SKM-1 treated with dmso at 0.1 percent for 144 hours (cell line): ENCODE data around the gene BCL3.

ENCODE experiments used
- DNase-seq: peaks from one replicate; lab custom pipeline; 2025; ENCODE audit not compliant: unreplicated experiment; lab: John Stamatoyannopoulos, UW

The BCL3 gene

DNA sequence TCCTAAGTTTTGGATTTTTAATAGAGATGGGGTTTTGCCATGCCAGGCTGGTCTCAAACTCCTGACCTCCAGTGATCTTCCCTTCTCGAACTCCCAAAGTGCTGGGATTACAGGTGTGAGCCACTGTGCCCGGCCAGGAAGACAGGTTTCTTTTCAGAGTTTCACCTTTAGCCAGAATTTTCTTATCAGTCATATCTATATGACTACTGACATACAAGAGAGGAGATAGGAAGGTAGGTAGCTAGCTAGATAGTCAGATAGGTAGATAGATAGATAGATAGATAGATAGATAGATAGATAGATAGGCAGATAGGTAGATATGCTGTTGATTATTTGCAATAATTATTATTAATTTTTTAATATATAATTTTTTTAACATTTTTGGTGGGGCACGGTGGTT lies 36.8 kb downstream of the BCL3 start:
- DNase-seq: no peak

DNA sequence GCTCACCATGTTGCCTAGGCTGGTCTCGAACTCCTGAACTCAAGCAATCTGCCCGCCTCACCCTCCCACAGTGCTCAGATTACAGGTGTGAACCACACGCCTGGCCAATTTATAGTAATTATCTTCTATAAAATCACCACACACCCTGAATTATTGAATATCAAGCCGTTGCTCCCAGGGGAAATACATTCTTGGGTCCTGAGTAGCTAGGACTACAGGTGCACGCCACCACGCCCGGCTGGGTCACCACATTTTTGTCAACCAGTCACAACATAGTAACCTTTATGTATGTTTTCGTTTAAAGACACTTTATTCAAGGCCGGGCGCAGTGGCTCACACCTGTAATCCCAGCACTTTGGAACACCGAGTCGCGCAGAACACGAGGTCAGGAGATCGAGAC lies 37.5 kb downstream of the BCL3 start:
- no peak for DNase-seq

DNA sequence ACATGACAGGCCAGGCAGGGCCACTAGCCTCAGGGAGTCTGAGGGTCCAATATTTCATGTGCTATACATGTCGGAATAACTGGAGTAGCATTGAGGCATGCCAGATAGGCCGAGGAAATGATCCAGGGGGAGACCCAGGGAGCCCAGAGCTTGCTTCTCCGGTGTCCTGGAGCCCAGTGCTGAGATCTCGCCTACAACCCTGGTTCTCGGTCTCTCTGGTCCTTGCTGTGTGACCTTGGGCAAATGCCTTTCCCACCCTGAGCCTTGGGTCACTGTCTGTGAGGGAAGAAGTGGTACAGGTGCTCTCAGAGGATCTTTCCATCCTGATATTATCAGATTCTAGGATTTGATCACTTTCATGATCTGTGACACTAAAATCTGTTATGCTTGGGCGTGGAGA lies 40.5 kb downstream of the BCL3 start:
- DNase-seq: no peak

DNA sequence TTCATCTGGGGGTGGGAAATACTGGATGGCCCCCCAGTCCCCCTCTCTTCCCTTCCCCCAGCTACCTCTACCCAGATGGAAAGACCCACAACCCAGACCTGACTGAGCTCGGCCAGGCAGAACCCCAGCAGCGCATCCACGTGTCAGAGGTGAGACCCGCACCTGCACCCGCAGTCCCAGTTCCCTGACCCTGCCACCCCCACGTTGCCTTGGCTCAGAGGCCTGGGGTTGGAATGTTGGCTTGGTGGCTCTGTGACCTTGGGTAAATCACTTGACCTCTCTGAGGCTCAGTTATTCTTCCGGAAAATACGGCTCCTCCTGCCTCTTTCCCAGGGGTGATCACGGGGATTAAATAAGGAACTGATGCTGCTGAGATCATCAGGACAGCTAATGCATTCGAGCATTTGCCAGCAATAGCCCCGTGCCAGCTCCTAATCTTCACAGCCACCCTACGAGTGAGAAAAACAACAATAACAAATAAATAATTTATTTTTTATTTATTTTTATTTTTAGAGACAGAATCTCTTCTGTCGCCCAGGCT lies 41.5 kb downstream of the BCL3 start:
- peak; percentile 26 for DNase-seq

- DNase-seq: no peak
These were observed 43.8 kb downstream of the BCL3 start for GRCh38 chr19:44792281-44792680.

- no peak for DNase-seq
These were observed 46.1 kb downstream of the BCL3 start for GRCh38 chr19:44794610-44795009.

DNA sequence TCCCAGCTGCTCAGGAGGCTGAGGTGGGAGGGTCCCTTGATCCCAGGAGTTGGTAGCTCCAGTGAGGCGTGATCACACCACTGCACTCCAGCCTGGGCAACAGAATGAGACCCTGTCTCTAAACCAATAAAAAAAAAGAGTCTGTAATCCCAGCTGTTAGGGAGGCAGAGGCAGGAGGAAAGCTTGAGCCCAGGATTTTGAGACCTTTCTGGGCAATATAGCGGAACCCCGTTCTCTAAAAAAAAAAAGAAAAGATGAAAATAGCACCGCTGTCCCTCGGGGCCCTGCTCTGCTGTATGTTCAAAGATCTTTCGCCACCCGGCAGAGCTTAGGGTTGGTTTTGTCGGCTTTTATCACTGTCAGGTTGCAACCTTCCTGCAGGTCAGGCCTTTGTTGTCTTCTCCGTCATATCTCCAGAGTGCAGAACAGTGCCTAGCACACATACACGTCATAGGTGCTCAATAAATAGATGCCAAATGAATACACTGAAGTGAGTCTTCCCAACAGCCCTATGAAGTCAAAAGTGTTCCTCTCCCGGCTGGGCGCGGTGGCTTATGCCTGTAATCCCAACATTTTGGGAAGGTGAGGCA lies 47.0 kb downstream of the BCL3 start:
- DNase-seq: no peak

DNA sequence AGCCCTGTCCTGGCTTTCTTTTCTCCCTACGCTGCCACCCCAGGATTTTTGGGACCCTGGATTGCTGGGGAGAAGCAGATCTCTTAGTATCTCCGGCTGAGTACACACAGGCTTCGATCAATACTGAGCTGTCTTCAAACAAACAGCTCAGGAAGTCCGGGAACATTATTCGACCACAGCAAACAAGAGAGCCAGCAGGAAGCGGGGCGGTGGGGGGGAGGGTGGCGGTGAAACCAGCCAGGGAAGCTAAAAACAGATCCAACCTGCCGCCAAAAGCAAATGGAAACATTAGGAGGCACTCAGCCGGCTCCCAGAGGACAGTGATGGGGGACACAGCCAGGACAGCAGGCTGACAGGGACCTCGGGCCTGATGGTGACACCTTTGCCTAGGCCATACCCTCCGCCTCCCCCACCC lies 48.2 kb downstream of the BCL3 start:
- DNase-seq: no peak

- no peak for DNase-seq
These were observed 51.3 kb downstream of the BCL3 start for GRCh38 chr19:44799627-44800346.

- peak; percentile 54 for DNase-seq
These were observed 52.0 kb downstream of the BCL3 start for GRCh38 chr19:44800461-44800860.

GRCh38 chr19:44803442-44804428 lies 55.2 kb downstream of the BCL3 start:
- no peak for DNase-seq

DNA sequence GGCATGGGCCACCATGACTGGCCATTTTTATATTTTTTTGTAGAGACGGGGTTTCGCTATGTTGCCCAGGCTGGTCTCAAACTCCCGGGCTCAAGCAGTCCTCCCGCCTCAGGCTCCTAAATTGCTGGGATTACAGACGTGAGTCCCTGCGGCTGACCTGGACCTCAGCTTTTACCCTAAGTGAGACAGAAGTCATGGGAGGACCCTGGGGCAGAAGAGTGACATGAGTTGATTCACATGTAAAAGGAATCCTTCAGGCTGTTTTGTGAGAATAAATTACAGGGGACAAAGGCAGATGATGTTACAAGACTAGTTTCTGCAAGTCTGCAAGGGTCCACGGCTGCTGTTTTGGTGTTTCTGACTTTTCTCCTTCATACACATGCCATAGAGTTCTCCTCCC lies 57.8 kb downstream of the BCL3 start:
- no peak for DNase-seq

DNA sequence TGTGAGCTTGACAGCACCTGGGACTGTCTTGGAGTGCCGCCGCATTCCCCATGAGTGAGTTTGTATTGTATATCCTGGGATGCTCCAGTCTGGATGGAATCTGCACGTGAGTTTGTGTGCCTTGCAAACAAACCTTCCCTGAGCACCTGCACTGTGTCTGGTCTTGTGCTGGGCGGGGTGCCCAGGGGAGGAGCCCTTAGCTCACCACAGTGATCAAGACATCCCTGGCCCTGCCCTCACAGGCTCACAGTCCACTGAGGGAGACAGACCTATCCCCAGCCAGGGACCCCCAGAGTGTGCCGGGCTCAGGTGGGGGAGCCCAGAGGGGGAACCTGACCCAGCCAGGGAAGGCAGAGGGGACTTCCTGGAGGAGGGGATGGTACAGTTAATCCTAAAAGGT lies 58.7 kb downstream of the BCL3 start:
- no peak for DNase-seq

- no peak for DNase-seq
These were observed 59.3 kb downstream of the BCL3 start for GRCh38 chr19:44807652-44808462.

DNA sequence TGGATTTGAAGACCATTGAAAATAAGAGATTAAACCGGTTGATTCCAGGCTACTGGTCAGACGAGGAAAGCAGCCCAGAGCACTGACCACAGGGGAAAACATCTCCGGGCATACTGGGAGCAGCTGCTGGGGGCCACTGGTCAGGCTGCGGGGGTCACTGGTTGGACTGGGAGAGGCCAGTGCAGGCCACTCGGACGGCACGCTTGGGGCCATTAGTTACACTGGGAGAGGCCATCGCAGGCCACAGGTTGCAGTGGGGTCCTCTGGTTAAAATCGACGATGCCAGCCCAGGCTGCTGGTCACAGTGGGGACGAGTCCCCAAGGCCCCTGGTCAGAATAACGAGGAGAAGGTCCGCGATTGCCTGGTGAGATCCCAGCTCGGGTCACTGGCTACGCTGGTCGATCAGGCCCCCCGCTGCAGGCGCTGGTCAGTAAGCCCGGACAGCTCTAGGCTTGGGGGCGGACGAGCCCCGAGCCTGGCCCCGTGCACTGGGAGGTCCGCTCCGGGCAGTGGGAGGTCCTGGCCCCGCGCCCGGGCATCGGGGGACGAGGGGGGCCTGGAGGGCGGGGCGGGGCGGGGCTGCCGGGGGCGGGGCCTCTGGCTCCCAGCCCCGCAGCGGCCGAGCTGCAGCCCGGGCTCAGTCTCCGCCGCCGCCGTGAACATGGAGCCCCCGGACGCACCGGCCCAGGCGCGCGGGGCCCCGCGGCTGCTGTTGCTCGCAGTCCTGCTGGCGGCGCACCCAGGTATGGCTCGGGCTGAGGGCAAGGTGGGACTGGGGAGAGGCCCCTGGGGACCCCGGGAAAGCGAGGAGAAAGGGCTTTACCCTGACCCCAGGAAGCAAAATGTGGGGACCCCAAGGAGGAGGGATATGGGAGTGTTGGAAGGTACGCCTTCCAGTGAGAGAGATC lies 60.2 kb downstream of the BCL3 start, which contains the start of gene BCAM:
TSS of gene BCAM (plus strand) at position 641 of the 909 bp plus-strand sequence. CDS start at position 663, 22 bp downstream.
- DNase-seq: no peak
